BJ (cell line): ENCODE data around the gene DNLZ. TPM values are rescaled to one million over a fixed set of nuclear protein-coding genes. Genes with fewer than 3 reads are reported as not detected.

Source experiments
- CTCF ChIA-PET: fragments of 350-600 bp; formaldehyde crosslinking; extraction: SDS; loops from one replicate; lab custom pipeline; 2021; ENCODE audit warnings: antibody characterized with exemption, inconsistent platforms; lab: Yijun Ruan, JAX
- POLR2A ChIA-PET: fragments of 300-600 bp; sonication (Branson Sonifier 250); formaldehyde crosslinking; extraction: SDS; loops from one replicate; lab custom pipeline; 2021; ENCODE audit warnings: antibody characterized with exemption; lab: Charles Lee
- DNase-seq: peaks from one replicate; pipeline ENCODE4 v3.0.0-alpha.2; 2011; ENCODE audit warnings: low read depth
- H3K27me3 ChIP-seq: 2 replicates; pipeline ENCODE4 v1.6.0; 2011; ENCODE audit warnings: low read length; ENCODE audit not compliant: control insufficient read depth, insufficient read depth
- H3K36me3 ChIP-seq: 2 replicates; pipeline ENCODE4 v1.5.1; 2011; ENCODE audit warnings: low read length; ENCODE audit not compliant: control insufficient read depth, insufficient read depth
- H3K4me3 ChIP-seq: 2 replicates; pipeline ENCODE4 v1.5.1; 2011; ENCODE audit warnings: low read depth, mild to moderate bottlenecking, control low read depth, low read length
- polyA plus RNA-seq: library from polyadenylated mRNA; depleted of rRNA; stranded (reverse); fragments of >200 nt; gene quantifications from 2 replicates; pipeline ENCODE4 v1.2.3, GENCODE V29; 2011
- TF ChIP-seq, protein P1 (sequence below): IDR thresholded peaks from 2 replicates; pipeline ENCODE4 v1.5.1; 2011; ENCODE audit warnings: low read depth, mild to moderate bottlenecking, control low read depth, inconsistent platforms, low read length, moderate library complexity; ENCODE audit not compliant: insufficient read depth

DNLZ gene
- polyA plus RNA-seq, 1 experiment = 7.2 TPM

DNA sequence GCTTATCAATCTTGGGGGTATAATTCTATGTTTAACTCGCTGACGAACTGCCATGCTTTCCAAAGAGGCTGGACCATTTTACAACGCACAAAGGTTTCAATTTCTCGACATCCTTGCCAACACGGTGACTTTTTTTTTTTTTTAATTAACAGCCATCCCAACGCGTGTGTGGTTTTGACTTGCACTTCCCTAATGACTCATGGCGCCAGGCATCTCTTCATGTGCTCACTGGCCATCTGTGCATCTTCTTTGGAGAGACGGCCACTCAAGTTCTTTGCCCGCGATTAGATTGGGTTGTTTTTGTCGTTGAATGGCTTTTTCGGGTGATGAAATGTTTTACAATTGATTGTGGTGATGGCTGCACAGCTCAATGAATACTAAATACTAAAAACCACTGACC is 22.5 kb upstream of the DNLZ start:
- TF ChIP-seq, protein P1, sequence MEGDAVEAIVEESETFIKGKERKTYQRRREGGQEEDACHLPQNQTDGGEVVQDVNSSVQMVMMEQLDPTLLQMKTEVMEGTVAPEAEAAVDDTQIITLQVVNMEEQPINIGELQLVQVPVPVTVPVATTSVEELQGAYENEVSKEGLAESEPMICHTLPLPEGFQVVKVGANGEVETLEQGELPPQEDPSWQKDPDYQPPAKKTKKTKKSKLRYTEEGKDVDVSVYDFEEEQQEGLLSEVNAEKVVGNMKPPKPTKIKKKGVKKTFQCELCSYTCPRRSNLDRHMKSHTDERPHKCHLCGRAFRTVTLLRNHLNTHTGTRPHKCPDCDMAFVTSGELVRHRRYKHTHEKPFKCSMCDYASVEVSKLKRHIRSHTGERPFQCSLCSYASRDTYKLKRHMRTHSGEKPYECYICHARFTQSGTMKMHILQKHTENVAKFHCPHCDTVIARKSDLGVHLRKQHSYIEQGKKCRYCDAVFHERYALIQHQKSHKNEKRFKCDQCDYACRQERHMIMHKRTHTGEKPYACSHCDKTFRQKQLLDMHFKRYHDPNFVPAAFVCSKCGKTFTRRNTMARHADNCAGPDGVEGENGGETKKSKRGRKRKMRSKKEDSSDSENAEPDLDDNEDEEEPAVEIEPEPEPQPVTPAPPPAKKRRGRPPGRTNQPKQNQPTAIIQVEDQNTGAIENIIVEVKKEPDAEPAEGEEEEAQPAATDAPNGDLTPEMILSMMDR = no peak
- ChIA-PET POLR2A (no interaction called here), CTCF (interaction anchor here (1.1 to 4.4 kb wide), 3 partner anchors 15 to 23 kb away, joined by 3 to 15 read pairs (median 7); partner anchors contain the start of gene SNAPC4)
- DNase-seq = no peak
- Histone ChIP-seq H3K36me3 (peaks cover 40% of the 10 kb centered on the region), H3K4me3 (no peak overlapping the region), H3K27me3 (no peaks in the 10 kb centered on the region)

DNA sequence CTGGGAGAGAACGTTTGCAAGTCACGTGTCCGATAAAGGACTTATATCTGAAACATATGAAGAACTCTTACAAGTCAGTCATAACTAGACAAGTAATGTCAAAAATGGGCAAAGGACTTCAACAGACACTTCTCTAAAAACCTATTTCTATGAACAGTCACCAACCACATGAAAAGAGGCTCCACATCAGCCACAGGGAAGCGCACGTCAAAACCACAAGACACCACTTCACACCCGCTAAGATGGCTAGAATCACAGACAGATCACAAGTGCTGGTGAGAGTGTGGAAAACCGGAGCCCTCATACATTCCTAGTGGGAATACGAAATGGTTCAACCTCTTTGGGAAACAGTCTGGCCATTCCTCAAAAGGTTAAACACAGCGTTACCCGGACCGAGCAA is 21.5 kb upstream of the DNLZ start:
- DNase-seq = no peak
- H3K27me3 ChIP-seq = no peaks in the 10 kb centered on the region
- peaks cover 39% of the 10 kb centered on the region for H3K36me3 ChIP-seq
- CTCF ChIA-PET = interaction anchor here (1.0 to 4.4 kb wide), 3 partner anchors 16 to 22 kb away, joined by 3 to 15 read pairs (median 7); partner anchors contain the start of gene SNAPC4
- TF ChIP-seq, protein P1 = no peak
- no peak overlapping the region for H3K4me3 ChIP-seq
- POLR2A ChIA-PET = no interaction called here

DNA sequence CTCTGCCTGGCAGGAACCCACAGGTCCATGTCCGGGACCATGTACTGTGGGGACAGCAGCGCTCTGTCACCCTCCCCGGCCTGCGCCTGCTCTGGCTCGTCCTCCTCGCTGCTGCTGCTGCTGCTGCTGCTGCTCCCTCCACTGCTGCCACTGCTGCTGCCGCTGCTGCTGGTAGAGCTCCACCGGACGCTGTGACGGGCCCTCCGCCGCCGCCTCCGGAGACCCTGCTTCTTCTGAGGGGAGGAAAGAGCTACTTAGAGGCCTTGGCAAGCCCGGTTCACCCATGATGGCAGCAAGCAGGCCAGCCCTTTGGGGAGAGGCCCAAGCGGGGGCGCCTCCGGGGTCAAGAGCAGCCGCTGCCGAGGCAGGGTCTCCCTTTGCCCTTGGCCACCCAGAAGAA is 19.9 kb upstream of the DNLZ start:
- no peak overlapping the region for H3K4me3 ChIP-seq
- peaks cover 38% of the 10 kb centered on the region for H3K36me3 ChIP-seq
- no peaks in the 10 kb centered on the region for H3K27me3 ChIP-seq
- ChIA-PET POLR2A (no interaction called here), CTCF (no interaction called here)
- TF ChIP-seq, protein P1 = no peak
- DNase-seq = no peak

GRCh38 chr9:136381966-136382513 is 18.5 kb upstream of the DNLZ start:
- CTCF ChIA-PET = interaction anchor here (1.6 kb wide), 2 partner anchors 18 to 69 kb away, joined by 4 read pairs; partner anchors contain the start of gene DNLZ
- Histone ChIP-seq H3K4me3 (no peak overlapping the region), H3K27me3 (no peaks in the 10 kb centered on the region), H3K36me3 (peaks cover 31% of the 10 kb centered on the region)
- POLR2A ChIA-PET = interaction anchor here (1.2 kb wide), 1 partner anchor 19 kb away, joined by 3 read pairs; no protein-coding TSS in a partner anchor
- TF ChIP-seq, protein P1 = no peak
- no peak for DNase-seq

- H3K36me3 ChIP-seq = peaks cover 31% of the 10 kb centered on the region
- DNase-seq = no peak
- ChIA-PET CTCF (interaction anchor here (1.6 kb wide), 2 partner anchors 18 to 68 kb away, joined by 4 read pairs; partner anchors contain the start of gene DNLZ), POLR2A (interaction anchor here (1.2 kb wide), 1 partner anchor 18 kb away, joined by 3 read pairs; no protein-coding TSS in a partner anchor)
- TF ChIP-seq, protein P1 = no peak
- no peaks in the 10 kb centered on the region for H3K27me3 ChIP-seq
- no peak overlapping the region for H3K4me3 ChIP-seq
Measured at GRCh38 chr9:136381311-136381710, 17.8 kb upstream of the DNLZ start.
